Liver (tissue), 9 donors: ENCODE data around the gene PFDN6. TPM values are rescaled to one million over a fixed set of nuclear protein-coding genes. Genes with fewer than 3 reads are reported as not detected.

Experiments used
- DNase-seq: peaks from one replicate; pipeline ENCODE4 v3.0.0-alpha.2; 2017; ENCODE audit warnings: low spot score
- H3K27ac ChIP-seq, 2 donors: one replicate each; pipeline ENCODE4 v1.7.0; 2013; ENCODE audit warnings: inconsistent platforms in 2 of 2, low read length in 2 of 2, control low read depth in 1 of 2, low read depth in 1 of 2, mild to moderate bottlenecking in 1 of 2
- H3K27me3 ChIP-seq, 4 donors: one replicate each; pipeline versions ENCODE4 v1.6.1 to v1.7.0; 2013; ENCODE audit warnings: low read length in 3 of 4, inconsistent platforms in 1 of 4, mild to moderate bottlenecking in 1 of 4, moderate library complexity in 1 of 4; ENCODE audit not compliant: control insufficient read depth in 4 of 4, insufficient read depth in 4 of 4
- H3K36me3 ChIP-seq, 4 donors: one replicate each; pipeline versions ENCODE4 v1.6.1 to v1.7.0; 2013; ENCODE audit warnings: low read length in 3 of 4, mild to moderate bottlenecking in 3 of 4, low read depth in 1 of 4, moderate library complexity in 1 of 4; ENCODE audit not compliant: control insufficient read depth in 4 of 4, insufficient read depth in 3 of 4
- H3K4me1 ChIP-seq, 4 donors: one replicate each; pipeline versions ENCODE4 v1.6.1 to v1.7.0; 2013; ENCODE audit warnings: low read length in 3 of 4, mild to moderate bottlenecking in 3 of 4, moderate library complexity in 1 of 4; ENCODE audit not compliant: control insufficient read depth in 4 of 4, insufficient read depth in 4 of 4
- H3K4me3 ChIP-seq, 3 donors: one replicate each; pipeline versions ENCODE4 v1.6.1 to v1.7.0; 2013; ENCODE audit warnings: low read length in 3 of 3, control low read depth in 1 of 3, low read depth in 1 of 3, mild to moderate bottlenecking in 1 of 3
- H3K9ac ChIP-seq, 2 donors: one replicate each; pipeline ENCODE4 v1.7.0; 2013; ENCODE audit warnings: low read length in 2 of 2, mild to moderate bottlenecking in 2 of 2, moderate library complexity in 2 of 2, control low read depth in 1 of 2, low read depth in 1 of 2
- H3K9me3 ChIP-seq, 4 donors: one replicate each; pipeline versions ENCODE4 v1.6.1 to v1.7.0; 2013; ENCODE audit warnings: low read length in 3 of 4; ENCODE audit not compliant: control insufficient read depth in 4 of 4
- FOXA1 ChIP-seq: IDR thresholded peaks from 2 replicates; pipeline ENCODE4 v1.6.1; 2016; ENCODE audit warnings: antibody characterized with exemption
- FOXA2 ChIP-seq: IDR thresholded peaks from 2 replicates; pipeline ENCODE4 v1.6.1; 2016; ENCODE audit warnings: antibody characterized with exemption
- GABPA ChIP-seq, 2 donors: IDR thresholded peaks in 1 of 2; conservative IDR thresholded peaks in 1 of 2; 2 replicates each; pipeline ENCODE4 v1.6.1; 2016; ENCODE audit warnings: antibody characterized with exemption in 2 of 2, mild to moderate bottlenecking in 1 of 2, moderate library complexity in 1 of 2
- HNF4A ChIP-seq, 2 donors: conservative IDR thresholded peaks; 2 replicates each; pipeline ENCODE4 v1.6.1; 2016; ENCODE audit warnings: antibody characterized with exemption in 2 of 2, mild to moderate bottlenecking in 2 of 2
- HNF4G ChIP-seq: IDR thresholded peaks from 2 replicates; pipeline ENCODE4 v1.6.1; 2016; ENCODE audit warnings: antibody characterized with exemption
- RAD21 ChIP-seq, 2 donors: IDR thresholded peaks; 2 replicates each; pipeline ENCODE4 v1.6.1; 2016; ENCODE audit warnings: antibody characterized with exemption in 2 of 2, mild to moderate bottlenecking in 2 of 2
- REST ChIP-seq: IDR thresholded peaks from 2 replicates; pipeline ENCODE4 v1.6.1; 2016; ENCODE audit warnings: antibody characterized with exemption, mild to moderate bottlenecking
- RXRA ChIP-seq, 2 donors: IDR thresholded peaks; 2 replicates each; pipeline ENCODE4 v1.6.1; 2017 to 2018; ENCODE audit warnings: antibody characterized with exemption in 2 of 2, mild to moderate bottlenecking in 1 of 2
- SP1 ChIP-seq: IDR thresholded peaks from 2 replicates; pipeline ENCODE4 v1.6.1; 2018; ENCODE audit warnings: antibody characterized with exemption, mild to moderate bottlenecking
- TAF1 ChIP-seq: conservative IDR thresholded peaks from 2 replicates; pipeline ENCODE4 v1.6.1; 2016; ENCODE audit warnings: antibody characterized with exemption, mild to moderate bottlenecking
- YY1 ChIP-seq: IDR thresholded peaks from 2 replicates; pipeline ENCODE4 v1.6.1; 2016; ENCODE audit warnings: antibody characterized with exemption, mild to moderate bottlenecking
- whole genome bisulfite sequencing: extraction: QIAGEN DNeasy Blood & Tissue Kit; methylation state at CpG from one replicate; pipeline ENCODE4 v1.1.7; 2013; 5-methylcytosine and 5-hydroxymethylcytosine counted together
- polyA plus RNA-seq, 2 donors: library from polyadenylated mRNA; stranded (reverse) in 1 of 2; unstranded in 1 of 2; fragments of 200-250 nt in 1 of 2; fragments of >200 nt in 1 of 2; fragmentation: Nextera tagmentation in 1 of 2; extraction: Ambion mirVana in 1 of 2; gene quantifications; one replicate each; pipeline versions ENCODE4 v1.2.1 to v1.2.3, GENCODE V29; 2013 to 2015
- total RNA-seq, 2 donors: library from RNA; depleted of rRNA; stranded (reverse); fragments of >200 nt; gene quantifications; one replicate each; pipeline ENCODE4 v1.2.3, GENCODE V29; 2014
- TF ChIP-seq, protein P1 (sequence below): IDR thresholded peaks from 2 replicates; pipeline ENCODE4 v1.6.1; 2016; ENCODE audit warnings: antibody characterized with exemption
- TF ChIP-seq, protein P2 (sequence below): IDR thresholded peaks from 2 replicates; pipeline ENCODE4 v1.6.1; 2016; ENCODE audit warnings: antibody characterized with exemption
- TF ChIP-seq, protein P3 (sequence below): fragments of 150-350 bp; IDR thresholded peaks from 2 replicates; pipeline ENCODE4 v1.5.1; 2017; ENCODE audit warnings: improper control_type of control experiment, low read depth, low read length; ENCODE audit not compliant: missing input control
- donor health status: healthy.
- donor health status: healthy.
- donor health status: healthy.
- donor health status: healthy.
- donor health status: healthy.

Gene PFDN6
- total and polyA plus RNA-seq, 4 donors, result 6.5 to 60.1 (median 17.4) TPM

DNA sequence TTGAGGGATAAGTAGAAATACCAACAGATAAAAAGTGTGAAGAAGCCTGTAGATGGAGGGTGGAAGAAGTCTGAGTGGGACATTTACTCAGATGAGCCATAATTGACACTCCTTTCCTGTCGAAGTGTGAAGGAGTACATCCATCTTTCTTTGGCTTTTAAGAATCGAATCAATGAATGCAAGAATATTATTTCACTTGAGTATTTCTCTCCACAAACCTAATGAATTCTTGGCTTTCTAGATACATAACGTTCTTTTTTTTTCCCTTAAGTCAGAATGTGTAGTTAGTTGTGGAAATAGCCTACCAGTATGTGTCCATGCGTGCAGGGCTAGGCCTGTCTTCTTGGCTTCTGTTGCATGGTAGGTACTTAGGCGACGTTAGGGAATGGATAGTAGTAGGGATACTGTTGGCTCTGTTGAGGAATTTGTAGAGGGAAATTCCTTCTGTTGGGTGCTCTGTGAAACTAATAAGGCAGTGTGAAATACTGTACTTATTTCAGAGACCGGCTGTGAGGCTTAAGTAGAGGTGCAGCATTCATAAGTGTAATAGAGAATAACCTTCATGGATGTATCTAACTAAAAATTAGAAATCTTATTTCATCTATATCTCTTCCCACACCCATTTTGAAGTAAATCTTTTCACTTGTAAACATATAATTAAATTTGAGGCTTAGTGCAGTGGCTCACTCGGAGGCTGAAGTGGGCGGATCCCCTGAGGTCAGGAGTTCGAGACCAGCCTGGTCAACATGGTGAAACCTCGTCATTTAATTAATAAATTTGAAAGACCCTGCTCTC lies 16.1 kb upstream of the PFDN6 start:
- Histone ChIP-seq H3K9me3 (no peaks in the 10 kb centered on the region), H3K27ac (no peak overlapping the region), H3K27me3 (no peaks in the 10 kb centered on the region), H3K4me1 (peaks cover 9 to 54% (median 42%) of the 10 kb centered on the region in 4 donors), H3K4me3 (peak overlapping the region; percentile 4 to 97 (median 64)), H3K9ac (peak overlapping the region; percentile 70 to 97), H3K36me3 (peaks cover 0 to 34% (median 18%) of the 10 kb centered on the region in 4 donors)
- TF ChIP-seq, protein P1, sequence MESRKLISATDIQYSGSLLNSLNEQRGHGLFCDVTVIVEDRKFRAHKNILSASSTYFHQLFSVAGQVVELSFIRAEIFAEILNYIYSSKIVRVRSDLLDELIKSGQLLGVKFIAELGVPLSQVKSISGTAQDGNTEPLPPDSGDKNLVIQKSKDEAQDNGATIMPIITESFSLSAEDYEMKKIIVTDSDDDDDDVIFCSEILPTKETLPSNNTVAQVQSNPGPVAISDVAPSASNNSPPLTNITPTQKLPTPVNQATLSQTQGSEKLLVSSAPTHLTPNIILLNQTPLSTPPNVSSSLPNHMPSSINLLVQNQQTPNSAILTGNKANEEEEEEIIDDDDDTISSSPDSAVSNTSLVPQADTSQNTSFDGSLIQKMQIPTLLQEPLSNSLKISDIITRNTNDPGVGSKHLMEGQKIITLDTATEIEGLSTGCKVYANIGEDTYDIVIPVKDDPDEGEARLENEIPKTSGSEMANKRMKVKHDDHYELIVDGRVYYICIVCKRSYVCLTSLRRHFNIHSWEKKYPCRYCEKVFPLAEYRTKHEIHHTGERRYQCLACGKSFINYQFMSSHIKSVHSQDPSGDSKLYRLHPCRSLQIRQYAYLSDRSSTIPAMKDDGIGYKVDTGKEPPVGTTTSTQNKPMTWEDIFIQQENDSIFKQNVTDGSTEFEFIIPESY, result no peak
- no peak for TF ChIP-seq GABPA (IDR thresholded peaks at IDR 0.05 in 1 of 2, conservative IDR thresholded peaks at IDR 0.05 in 1 of 2)
- TF ChIP-seq HNF4G, result no peak
- TF ChIP-seq RXRA (IDR thresholded peaks at IDR 0.05), result no peak
- no peak for TF ChIP-seq FOXA1
- TF ChIP-seq RAD21 (IDR thresholded peaks at IDR 0.05), result no peak
- no peak for TF ChIP-seq FOXA2
- no peak for TF ChIP-seq YY1
- no peak for TF ChIP-seq TAF1
- no peak for TF ChIP-seq REST
- TF ChIP-seq, protein P2, sequence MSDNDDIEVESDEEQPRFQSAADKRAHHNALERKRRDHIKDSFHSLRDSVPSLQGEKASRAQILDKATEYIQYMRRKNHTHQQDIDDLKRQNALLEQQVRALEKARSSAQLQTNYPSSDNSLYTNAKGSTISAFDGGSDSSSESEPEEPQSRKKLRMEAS, result no peak
- TF ChIP-seq HNF4A (conservative IDR thresholded peaks at IDR 0.05), result no peak
- no peak for TF ChIP-seq SP1
- TF ChIP-seq, protein P3, sequence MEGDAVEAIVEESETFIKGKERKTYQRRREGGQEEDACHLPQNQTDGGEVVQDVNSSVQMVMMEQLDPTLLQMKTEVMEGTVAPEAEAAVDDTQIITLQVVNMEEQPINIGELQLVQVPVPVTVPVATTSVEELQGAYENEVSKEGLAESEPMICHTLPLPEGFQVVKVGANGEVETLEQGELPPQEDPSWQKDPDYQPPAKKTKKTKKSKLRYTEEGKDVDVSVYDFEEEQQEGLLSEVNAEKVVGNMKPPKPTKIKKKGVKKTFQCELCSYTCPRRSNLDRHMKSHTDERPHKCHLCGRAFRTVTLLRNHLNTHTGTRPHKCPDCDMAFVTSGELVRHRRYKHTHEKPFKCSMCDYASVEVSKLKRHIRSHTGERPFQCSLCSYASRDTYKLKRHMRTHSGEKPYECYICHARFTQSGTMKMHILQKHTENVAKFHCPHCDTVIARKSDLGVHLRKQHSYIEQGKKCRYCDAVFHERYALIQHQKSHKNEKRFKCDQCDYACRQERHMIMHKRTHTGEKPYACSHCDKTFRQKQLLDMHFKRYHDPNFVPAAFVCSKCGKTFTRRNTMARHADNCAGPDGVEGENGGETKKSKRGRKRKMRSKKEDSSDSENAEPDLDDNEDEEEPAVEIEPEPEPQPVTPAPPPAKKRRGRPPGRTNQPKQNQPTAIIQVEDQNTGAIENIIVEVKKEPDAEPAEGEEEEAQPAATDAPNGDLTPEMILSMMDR, result no peak
- 57% methylated on average over 11 of the region's 11 CpGs for WGBS
- no peak for DNase-seq
